Choroid plexus epithelial cell (primary cell): ENCODE results near the gene PARD6G.
"Not testable (repeated sequence)": the region's sequence is repeated elsewhere in the genome, so short reads cannot be mapped to it uniquely, and the experiment has no call there.

Source experiments
- DNase-seq: peaks from one replicate; pipeline ENCODE4 v3.0.0-alpha.2; 2010; ENCODE audit warnings: low read depth
- H3K4me3 ChIP-seq: 2 replicates; pipeline ENCODE4 v1.5.1; 2011; ENCODE audit warnings: low read depth, mild to moderate bottlenecking, control low read depth, low read length, moderate library complexity
- TF ChIP-seq, protein P1 (sequence below): conservative IDR thresholded peaks from 2 replicates; pipeline ENCODE4 v1.5.1; 2011; ENCODE audit warnings: low read depth, mild to moderate bottlenecking, control low read depth, inconsistent platforms, low read length, moderate library complexity

PARD6G gene

DNA sequence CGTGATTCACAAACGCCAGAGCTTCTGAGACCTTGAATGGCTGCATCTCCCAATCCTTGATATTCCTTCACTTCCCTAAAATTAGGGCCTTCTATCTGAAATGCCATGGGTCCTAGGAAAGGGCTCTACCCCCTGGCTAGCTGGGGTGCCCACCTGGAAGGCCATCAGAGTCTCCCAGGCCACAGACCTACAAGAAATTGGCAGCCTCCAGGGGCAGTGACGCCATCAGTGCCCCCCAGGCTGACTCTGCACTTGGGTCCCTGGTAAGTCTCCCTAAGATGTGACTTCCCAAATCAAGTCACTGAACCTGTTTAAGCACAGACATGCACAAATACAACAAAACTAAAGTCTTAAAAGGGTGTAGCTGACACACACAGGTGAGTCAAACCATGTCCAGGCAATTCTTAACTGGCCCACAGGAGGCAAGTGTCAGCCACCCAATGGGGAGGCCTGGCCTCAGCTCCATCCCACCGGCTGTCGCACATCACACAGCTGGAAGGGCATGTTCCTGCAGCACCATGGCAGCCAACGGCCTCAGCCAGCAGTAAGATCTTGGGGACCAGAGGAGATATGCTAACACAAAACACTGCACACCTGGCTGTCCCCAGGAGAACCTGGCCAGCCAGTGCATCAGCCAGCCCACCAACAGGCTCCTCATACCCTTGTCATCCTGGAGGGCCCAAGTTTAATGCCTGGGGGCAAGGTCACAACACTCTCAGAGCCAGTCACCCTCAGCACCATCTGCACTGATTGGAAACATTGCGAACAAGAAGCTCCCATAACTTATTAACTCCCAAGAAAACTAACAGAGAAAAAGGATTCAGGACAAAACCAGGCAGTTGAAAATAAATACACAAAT, 5.2 kb downstream of the PARD6G start:
- no peak for DNase-seq
- TF ChIP-seq, protein P1, sequence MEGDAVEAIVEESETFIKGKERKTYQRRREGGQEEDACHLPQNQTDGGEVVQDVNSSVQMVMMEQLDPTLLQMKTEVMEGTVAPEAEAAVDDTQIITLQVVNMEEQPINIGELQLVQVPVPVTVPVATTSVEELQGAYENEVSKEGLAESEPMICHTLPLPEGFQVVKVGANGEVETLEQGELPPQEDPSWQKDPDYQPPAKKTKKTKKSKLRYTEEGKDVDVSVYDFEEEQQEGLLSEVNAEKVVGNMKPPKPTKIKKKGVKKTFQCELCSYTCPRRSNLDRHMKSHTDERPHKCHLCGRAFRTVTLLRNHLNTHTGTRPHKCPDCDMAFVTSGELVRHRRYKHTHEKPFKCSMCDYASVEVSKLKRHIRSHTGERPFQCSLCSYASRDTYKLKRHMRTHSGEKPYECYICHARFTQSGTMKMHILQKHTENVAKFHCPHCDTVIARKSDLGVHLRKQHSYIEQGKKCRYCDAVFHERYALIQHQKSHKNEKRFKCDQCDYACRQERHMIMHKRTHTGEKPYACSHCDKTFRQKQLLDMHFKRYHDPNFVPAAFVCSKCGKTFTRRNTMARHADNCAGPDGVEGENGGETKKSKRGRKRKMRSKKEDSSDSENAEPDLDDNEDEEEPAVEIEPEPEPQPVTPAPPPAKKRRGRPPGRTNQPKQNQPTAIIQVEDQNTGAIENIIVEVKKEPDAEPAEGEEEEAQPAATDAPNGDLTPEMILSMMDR = no peak
- no peak overlapping the region for H3K4me3 ChIP-seq

DNA sequence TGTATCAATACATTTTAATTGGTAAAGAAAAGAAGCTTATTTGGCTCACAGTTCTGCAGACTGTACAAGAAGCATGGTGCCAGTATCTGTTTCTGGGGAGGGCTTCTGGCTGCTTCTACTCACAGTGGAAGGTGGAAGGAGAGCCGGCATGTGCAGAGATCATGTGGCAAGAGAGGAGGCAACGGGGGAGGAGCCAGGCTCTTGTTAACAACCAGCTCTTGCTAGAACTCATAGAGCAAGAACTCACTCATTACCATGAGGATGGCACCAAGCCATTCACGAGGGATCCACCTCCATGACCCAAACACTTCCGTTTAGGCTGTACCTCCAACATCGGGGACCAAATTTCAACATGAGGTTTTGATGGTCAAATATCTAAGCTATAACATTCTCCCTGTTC, 7.5 kb downstream of the PARD6G start:
- DNase-seq = no peak
- TF ChIP-seq, protein P1 = no peak

DNA sequence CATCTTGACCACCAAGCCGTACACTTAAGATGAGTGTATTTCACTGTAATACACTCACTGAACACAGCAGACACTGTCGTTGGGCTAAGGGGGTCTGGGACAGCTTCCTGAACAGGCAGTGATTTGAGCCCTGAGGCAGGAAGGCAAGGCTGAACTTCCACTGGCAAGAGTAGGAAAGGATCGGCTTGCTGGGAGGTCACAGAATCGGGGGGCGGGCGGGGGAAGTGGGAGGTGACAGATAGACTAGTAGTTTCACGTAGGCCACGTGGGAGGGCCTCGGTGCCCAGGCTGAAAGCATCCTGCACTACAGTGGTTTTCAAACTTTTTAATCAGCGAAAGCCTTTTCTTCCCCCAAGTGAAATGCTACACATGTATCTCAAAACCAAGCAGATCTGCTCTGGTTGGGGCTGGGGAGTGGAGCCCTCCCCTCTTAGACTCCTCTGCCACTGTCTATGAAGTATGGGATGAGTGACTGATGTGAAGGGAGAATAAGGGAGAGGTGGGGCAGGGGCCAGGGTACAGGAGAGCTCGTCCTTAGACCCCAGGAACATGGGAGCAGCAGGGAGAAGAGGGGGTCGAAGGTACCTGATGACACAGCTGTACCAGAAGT, 8.6 kb downstream of the PARD6G start:
- TF ChIP-seq, protein P1 = no peak
- H3K4me3 ChIP-seq = no peak overlapping the region
- DNase-seq = no peak

More for the DNA sequence above, 7.5 kb downstream of the PARD6G start:
- H3K4me3 ChIP-seq = no peak overlapping the region

DNA sequence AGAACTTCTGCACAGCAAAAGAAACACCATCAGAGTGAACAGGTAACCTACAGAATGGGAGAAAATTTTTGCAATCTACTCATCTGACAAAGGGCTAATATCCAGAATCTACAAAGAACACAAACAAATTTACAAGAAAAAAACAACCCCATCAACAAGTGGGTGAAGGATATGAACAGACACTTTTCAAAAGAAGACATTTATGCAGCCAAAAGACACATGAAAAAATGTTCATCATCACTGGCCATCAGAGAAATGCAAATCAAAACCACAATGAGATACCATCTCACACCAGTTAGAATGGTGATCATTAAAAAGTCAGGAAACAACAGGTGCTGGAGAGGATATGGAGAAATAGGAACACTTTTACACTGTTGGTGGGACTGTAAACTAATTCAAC, 9.8 kb downstream of the PARD6G start:
- not testable (repeated sequence) for DNase-seq

DNA sequence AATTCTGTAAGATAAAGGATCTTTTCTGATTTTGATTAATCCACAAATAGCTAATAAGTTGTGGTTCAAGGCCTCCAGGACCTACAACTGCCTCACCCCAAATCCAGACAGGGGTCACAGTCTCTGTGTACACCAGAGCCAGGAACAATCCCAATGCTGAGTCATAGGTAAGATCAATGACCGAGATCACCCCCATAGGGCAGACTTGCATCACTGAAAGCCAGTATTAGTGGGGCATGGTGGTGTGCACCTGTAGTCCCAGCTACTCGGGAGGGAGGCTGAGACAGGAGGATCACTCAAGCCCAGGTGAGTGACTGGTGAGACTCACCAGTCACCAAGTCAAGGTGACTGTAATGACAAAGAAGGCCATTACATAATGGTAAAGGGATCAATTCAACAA, 12.9 kb downstream of the PARD6G start:
- DNase-seq = no peak
- no peak overlapping the region for H3K4me3 ChIP-seq
- TF ChIP-seq, protein P1 = no peak

More for the DNA sequence above, 9.8 kb downstream of the PARD6G start:
- not testable (repeated sequence) for H3K4me3 ChIP-seq

DNA sequence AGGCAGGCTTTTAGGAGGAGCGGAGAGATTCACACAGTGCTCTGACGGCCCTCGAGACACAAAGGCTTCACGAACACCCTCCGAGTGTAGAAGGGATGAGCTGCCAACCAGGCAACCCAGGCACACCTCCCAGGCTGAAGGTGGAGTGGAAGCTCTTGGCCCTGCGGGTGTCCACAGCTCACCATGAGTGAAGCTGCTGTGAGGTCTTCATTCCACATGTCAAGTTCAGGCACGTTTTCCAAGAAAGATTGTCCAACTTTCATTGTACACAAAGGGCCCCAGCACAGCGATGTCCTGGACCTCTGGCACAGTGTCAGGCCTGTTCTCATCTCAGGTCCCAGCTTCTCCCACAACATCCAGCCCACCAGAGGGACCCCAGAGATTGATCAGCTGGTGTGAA, 13.4 kb downstream of the PARD6G start:
- no peak for DNase-seq
- TF ChIP-seq, protein P1 = no peak
- no peak overlapping the region for H3K4me3 ChIP-seq

DNA sequence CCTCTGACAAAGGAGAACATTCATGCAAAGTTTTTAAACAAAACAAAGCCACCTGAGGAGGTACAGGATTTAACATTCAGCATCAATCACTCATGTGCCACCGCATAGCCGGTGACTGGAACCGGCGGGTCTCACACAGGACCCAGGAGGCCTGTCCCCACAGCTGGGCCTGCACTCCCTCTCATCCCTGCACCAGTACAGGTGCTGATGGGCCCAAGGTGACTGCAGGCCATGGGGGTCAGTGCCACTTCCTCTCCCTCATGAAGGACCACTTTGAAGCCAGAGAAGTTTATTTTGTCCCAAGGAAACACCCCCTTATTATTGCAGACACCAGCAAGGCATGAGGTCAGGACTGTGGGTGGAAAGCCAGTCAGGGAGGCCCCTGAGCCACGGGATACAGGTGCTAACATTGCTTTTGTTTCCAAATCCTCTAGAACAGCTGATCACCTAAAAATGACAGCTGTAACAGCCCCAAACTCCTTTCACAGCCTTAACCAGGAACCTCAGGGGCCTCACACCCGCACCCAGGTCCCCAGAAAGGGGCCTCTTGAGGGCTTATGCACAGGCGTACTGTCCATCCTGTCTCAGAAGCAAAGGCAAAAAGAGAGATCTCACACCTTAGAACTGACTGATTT, 14.0 kb downstream of the PARD6G start:
- TF ChIP-seq, protein P1 = no peak
- H3K4me3 ChIP-seq = no peak overlapping the region
- no peak for DNase-seq
